Endodermal cell (in vitro differentiated cells): ENCODE measurements around the gene ATP11C. TPM values are rescaled to one million over a fixed set of nuclear protein-coding genes. Genes with fewer than 3 reads are reported as not detected.
A peak's percentile ranks its signal among the peaks of the same experiment; 100 is the strongest.

Experiments used
- DNase-seq: peaks from one replicate; pipeline ENCODE4 v3.0.0-alpha.2; 2017
- H3K27ac ChIP-seq: 2 replicates; pipeline ENCODE4 v1.5.1; 2013; ENCODE audit warnings: mild to moderate bottlenecking, low read depth, low read length, moderate library complexity
- H3K27me3 ChIP-seq: 2 replicates; pipeline ENCODE4 v1.6.1; 2013; ENCODE audit warnings: mild to moderate bottlenecking, low read length, moderate library complexity; ENCODE audit not compliant: insufficient read depth, control insufficient read depth, poor library complexity, severe bottlenecking
- H3K36me3 ChIP-seq: 2 replicates; pipeline ENCODE4 v1.7.0; 2013; ENCODE audit warnings: mild to moderate bottlenecking, low read length, moderate library complexity; ENCODE audit not compliant: control insufficient read depth, insufficient read depth
- H3K4me1 ChIP-seq: one replicate; pipeline ENCODE4 v1.7.0; 2013; ENCODE audit warnings: low read length; ENCODE audit not compliant: control insufficient read depth, insufficient read depth
- H3K4me3 ChIP-seq: 2 replicates; pipeline ENCODE4 v1.5.1; 2013; ENCODE audit warnings: mild to moderate bottlenecking, low read length, moderate library complexity
- H3K9ac ChIP-seq: 2 replicates; pipeline ENCODE4 v1.6.1; 2013; ENCODE audit warnings: mild to moderate bottlenecking, low read length, moderate library complexity; ENCODE audit not compliant: poor library complexity, severe bottlenecking; ENCODE audit errors: extremely low read depth
- H3K9me3 ChIP-seq: 2 replicates; pipeline ENCODE4 v1.6.1; 2013; ENCODE audit warnings: mild to moderate bottlenecking, low read length, moderate library complexity; ENCODE audit not compliant: control insufficient read depth
- H3K27ac Mint-ChIP-seq: 2 replicates; pipeline ENCODE4 v1.8.0; 2020; ENCODE audit warnings: mixed read lengths
- H3K27me3 Mint-ChIP-seq: 2 replicates; pipeline ENCODE4 v1.8.0; 2021; ENCODE audit warnings: mild to moderate bottlenecking, mixed read lengths; ENCODE audit not compliant: insufficient read depth
- H3K36me3 Mint-ChIP-seq: 2 replicates; pipeline ENCODE4 v1.8.0; 2020; ENCODE audit warnings: low read depth, mixed read lengths
- H3K4me1 Mint-ChIP-seq: 2 replicates; pipeline ENCODE4 v1.8.0; 2020; ENCODE audit warnings: mixed read lengths
- H3K4me3 Mint-ChIP-seq: 2 replicates; pipeline ENCODE4 v1.8.0; 2020; ENCODE audit warnings: mild to moderate bottlenecking, moderate library complexity, mixed read lengths
- H3K9me3 Mint-ChIP-seq: 2 replicates; pipeline ENCODE4 v1.8.0; 2020; ENCODE audit warnings: mild to moderate bottlenecking, mixed read lengths
- WGBS, 2 experiments: methylation state at CpG; one replicate each; pipeline versions ENCODE4 v1.1.5 to v1.1.7; 2013; ENCODE audit warnings: missing lambda C conversion rate in 2 of 2, mixed read lengths in 1 of 2; ENCODE audit not compliant: insufficient coverage in 1 of 2, insufficient read length in 1 of 2; 5-methylcytosine and 5-hydroxymethylcytosine counted together
- total RNA-seq, 2 donors: library from RNA; stranded (reverse); fragmentation: NEBNext Ultra II Directional in 1 of 2; extraction: Animal tissue kit (Norgen Biotek cat#: 25700) in 1 of 2; gene quantifications; 2 replicates in 1 of 2; 3 replicates in 1 of 2; pipeline ENCODE4 v1.2.1, GENCODE V29; 2021
- TF ChIP-seq, protein P1 (sequence below): fragments of 200-600 bp; sonication (generic); conservative IDR thresholded peaks from 2 replicates; pipeline ENCODE4 v1.5.0; 2021; ENCODE audit warnings: antibody characterized with exemption, mild to moderate bottlenecking

The ATP11C gene
- total RNA-seq, 2 donors from 2014 or later: 62.9 to 114 TPM

DNA sequence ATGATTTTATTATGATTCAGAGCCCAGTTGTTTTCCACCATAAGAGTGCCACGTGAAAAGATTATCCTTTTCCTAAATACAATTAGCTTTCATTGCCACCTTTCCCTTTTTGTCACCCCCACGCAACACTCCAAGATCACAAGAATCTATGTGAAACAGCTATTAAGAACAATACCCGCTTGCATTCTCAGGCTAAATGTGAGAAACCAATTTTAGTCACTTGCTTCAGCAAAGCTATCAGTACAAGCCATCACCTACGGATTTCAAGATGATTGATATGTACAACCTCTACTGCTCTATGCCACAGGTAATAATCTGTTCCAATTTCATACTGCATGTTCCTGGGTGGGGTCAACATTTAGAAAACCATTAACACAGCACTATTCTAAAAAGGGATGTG, 2.5 kb downstream of the ATP11C start:
- WGBS, 2 experiments: 47 to 80% methylated on average over 1 to 4 of the region's 4 CpGs
- no peak overlapping the region for H3K27ac ChIP-seq
- H3K36me3 ChIP-seq: no peaks in the 10 kb centered on the region
- H3K4me3 Mint-ChIP-seq: peak overlapping the region; percentile 84
- no peaks in the 10 kb centered on the region for H3K27me3 ChIP-seq
- no peaks in the 10 kb centered on the region for H3K9me3 ChIP-seq
- TF ChIP-seq, protein P1, sequence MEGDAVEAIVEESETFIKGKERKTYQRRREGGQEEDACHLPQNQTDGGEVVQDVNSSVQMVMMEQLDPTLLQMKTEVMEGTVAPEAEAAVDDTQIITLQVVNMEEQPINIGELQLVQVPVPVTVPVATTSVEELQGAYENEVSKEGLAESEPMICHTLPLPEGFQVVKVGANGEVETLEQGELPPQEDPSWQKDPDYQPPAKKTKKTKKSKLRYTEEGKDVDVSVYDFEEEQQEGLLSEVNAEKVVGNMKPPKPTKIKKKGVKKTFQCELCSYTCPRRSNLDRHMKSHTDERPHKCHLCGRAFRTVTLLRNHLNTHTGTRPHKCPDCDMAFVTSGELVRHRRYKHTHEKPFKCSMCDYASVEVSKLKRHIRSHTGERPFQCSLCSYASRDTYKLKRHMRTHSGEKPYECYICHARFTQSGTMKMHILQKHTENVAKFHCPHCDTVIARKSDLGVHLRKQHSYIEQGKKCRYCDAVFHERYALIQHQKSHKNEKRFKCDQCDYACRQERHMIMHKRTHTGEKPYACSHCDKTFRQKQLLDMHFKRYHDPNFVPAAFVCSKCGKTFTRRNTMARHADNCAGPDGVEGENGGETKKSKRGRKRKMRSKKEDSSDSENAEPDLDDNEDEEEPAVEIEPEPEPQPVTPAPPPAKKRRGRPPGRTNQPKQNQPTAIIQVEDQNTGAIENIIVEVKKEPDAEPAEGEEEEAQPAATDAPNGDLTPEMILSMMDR: no peak
- H3K27ac Mint-ChIP-seq: no peak overlapping the region
- no peak overlapping the region for H3K9ac ChIP-seq
- H3K9me3 Mint-ChIP-seq: no peaks in the 10 kb centered on the region
- DNase-seq: no peak
- no peaks in the 10 kb centered on the region for H3K27me3 Mint-ChIP-seq
- H3K4me3 ChIP-seq: peak overlapping the region; percentile 79
- peaks cover 8% of the 10 kb centered on the region for H3K36me3 Mint-ChIP-seq
- peaks cover 27% of the 10 kb centered on the region for H3K4me1 Mint-ChIP-seq
- H3K4me1 ChIP-seq: peaks cover 4% of the 10 kb centered on the region

DNA sequence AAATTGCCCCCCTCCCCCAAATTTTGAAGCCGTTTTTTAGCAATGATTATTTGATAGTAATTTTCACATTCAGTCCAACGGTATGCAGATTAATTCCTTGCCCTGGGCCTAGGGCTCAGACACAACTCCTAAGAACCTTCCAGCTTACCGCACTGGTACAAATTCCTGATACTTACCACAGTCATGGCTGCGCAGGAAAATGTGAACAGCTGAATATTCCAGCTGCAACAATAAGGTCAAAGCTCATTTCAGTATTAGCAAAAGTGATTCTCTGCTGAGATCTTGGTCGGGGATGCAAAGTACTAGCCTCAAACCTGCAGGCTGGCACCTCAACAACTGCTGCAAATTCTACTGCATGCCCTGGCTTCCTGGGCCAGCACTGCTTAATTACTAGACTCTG, 3.0 kb downstream of the ATP11C start:
- 78 to 86% methylated on average over 3 to 5 of the region's 5 CpGs for WGBS, 2 experiments
- H3K27me3 Mint-ChIP-seq: no peaks in the 10 kb centered on the region

DNA sequence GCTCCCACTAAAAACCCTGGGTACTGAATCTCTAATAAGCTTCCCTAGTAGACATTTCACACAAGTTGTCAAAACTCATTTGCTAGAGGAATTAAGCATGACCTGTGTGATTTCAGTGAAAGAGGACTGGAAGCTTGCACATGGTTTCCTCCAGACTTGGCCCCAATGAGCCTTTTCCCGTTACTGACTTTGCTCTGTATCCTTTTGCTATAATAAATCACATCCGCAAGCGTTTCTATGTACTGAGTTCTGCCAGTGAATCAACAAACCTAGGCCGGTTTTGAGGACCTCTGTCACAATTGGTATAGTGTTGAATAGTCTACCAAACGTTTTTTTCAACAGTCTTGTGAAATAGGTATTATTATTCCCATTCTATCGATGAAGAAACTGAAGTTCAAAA, 8.2 kb downstream of the ATP11C start:
- 86% methylated on average over 6 of the region's 6 CpGs; no CpG with 5 or more reads in 1 of the 2 experiments for WGBS, 2 experiments
- Histone ChIP-seq H3K36me3 (no peaks in the 10 kb centered on the region), H3K27me3 (no peaks in the 10 kb centered on the region), H3K4me3 (no peak overlapping the region), H3K27ac (no peak overlapping the region), H3K9ac (no peak overlapping the region), H3K4me1 (no peaks in the 10 kb centered on the region), H3K9me3 (no peaks in the 10 kb centered on the region)
- peaks cover 31% of the 10 kb centered on the region for H3K4me1 Mint-ChIP-seq
- no peak overlapping the region for H3K4me3 Mint-ChIP-seq
- H3K27ac Mint-ChIP-seq: no peak overlapping the region
- H3K27me3 Mint-ChIP-seq: no peaks in the 10 kb centered on the region
- TF ChIP-seq, protein P1: no peak
- no peak for DNase-seq
- peaks cover 28% of the 10 kb centered on the region for H3K36me3 Mint-ChIP-seq
- H3K9me3 Mint-ChIP-seq: no peaks in the 10 kb centered on the region

More for the DNA sequence above, 3.0 kb downstream of the ATP11C start:
- no peak overlapping the region for H3K27ac Mint-ChIP-seq
- TF ChIP-seq, protein P1: no peak
- H3K9me3 Mint-ChIP-seq: no peaks in the 10 kb centered on the region
- peaks cover 31% of the 10 kb centered on the region for H3K4me1 Mint-ChIP-seq
- no peaks in the 10 kb centered on the region for H3K36me3 ChIP-seq
- H3K27me3 ChIP-seq: no peaks in the 10 kb centered on the region
- H3K9ac ChIP-seq: no peak overlapping the region
- H3K36me3 Mint-ChIP-seq: peaks cover 8% of the 10 kb centered on the region
- H3K4me3 ChIP-seq: no peak overlapping the region
- H3K27ac ChIP-seq: no peak overlapping the region
- H3K9me3 ChIP-seq: no peaks in the 10 kb centered on the region
- H3K4me1 ChIP-seq: peaks cover 4% of the 10 kb centered on the region
- DNase-seq: no peak
- H3K4me3 Mint-ChIP-seq: peak overlapping the region; percentile 84
